Body of pancreas (tissue), 4 donors: ENCODE measurements around the gene PLXNB2. TPM values are rescaled to one million over a fixed set of nuclear protein-coding genes. Genes with fewer than 3 reads are reported as not detected.

Experiments used
- ATAC-seq: fragments of 150-250 bp; one replicate; pipeline ENCODE4 v1.9.1; 2016
- DNase-seq, 4 donors: peaks; one replicate each; pipeline ENCODE4 v3.0.0-alpha.2; 2019
- H3K27ac ChIP-seq, 4 donors: fragments of 200-600 bp; sonication (generic); 1 replicate in 3 of 4; 2 replicates in 1 of 4; pipeline versions ENCODE4 v1.5.1 to v1.6.1; 2016 to 2019; ENCODE audit warnings: mild to moderate bottlenecking in 1 of 4, mixed read lengths in 1 of 4, moderate library complexity in 1 of 4
- H3K27me3 ChIP-seq, 2 donors: fragments of 200-600 bp; sonication (generic); one replicate each; pipeline ENCODE4 v1.6.0; 2016; ENCODE audit warnings: mild to moderate bottlenecking in 1 of 2
- H3K36me3 ChIP-seq, 2 donors: fragments of 200-600 bp; sonication (generic); replicated peaks in 1 of 2; 2 replicates each; pipeline ENCODE4 v1.5.1; 2016; ENCODE audit warnings: low read depth in 2 of 2; ENCODE audit not compliant: insufficient read depth in 1 of 2
- H3K4me1 ChIP-seq: fragments of 200-600 bp; sonication (generic); one replicate; pipeline ENCODE4 v1.6.0; 2016
- H3K4me3 ChIP-seq, 2 donors: fragments of 200-600 bp; sonication (generic); 1 replicate in 1 of 2; 2 replicates in 1 of 2; pipeline ENCODE4 v1.5.1; 2016 to 2019
- H3K9me3 ChIP-seq, 3 donors: fragments of 200-600 bp; sonication (generic); 1 replicate in 2 of 3; 2 replicates in 1 of 3; pipeline ENCODE4 v1.5.1; 2016
- CTCF ChIP-seq, 7 experiments: fragments of 450-650 bp in 4 of 7; fragments of 200-600 bp in 3 of 7; sonication (generic) in 3 of 7; IDR thresholded peaks; one replicate each; pipeline ENCODE4 v1.5.1; 2016 to 2019; ENCODE audit warnings: antibody characterized with exemption in 7 of 7
- POLR2A ChIP-seq, 3 donors: fragments of 450-650 bp; IDR thresholded peaks; one replicate each; pipeline ENCODE4 v1.6.1; 2016; ENCODE audit warnings: antibody characterized with exemption in 3 of 3, mild to moderate bottlenecking in 2 of 3
- WGBS, 2 donors: methylation state at CpG; one replicate each; pipeline ENCODE4 v1.1.5; 2017; 5-methylcytosine and 5-hydroxymethylcytosine counted together
- intact Hi-C: fragments of 100-400 bp; cut with DNase I; formaldehyde crosslinking; loops from one replicate; pipeline ENCODE4 v1.15.1; 2023
- total RNA-seq, 2 donors: library from RNA; depleted of rRNA; stranded (reverse); fragments of >200 nt; gene quantifications; one replicate each; pipeline ENCODE4 v1.1.0, GENCODE V29; 2016

PLXNB2 gene
- total RNA-seq, 2 donors from 2014 or later, result 113 to 140 TPM

DNA sequence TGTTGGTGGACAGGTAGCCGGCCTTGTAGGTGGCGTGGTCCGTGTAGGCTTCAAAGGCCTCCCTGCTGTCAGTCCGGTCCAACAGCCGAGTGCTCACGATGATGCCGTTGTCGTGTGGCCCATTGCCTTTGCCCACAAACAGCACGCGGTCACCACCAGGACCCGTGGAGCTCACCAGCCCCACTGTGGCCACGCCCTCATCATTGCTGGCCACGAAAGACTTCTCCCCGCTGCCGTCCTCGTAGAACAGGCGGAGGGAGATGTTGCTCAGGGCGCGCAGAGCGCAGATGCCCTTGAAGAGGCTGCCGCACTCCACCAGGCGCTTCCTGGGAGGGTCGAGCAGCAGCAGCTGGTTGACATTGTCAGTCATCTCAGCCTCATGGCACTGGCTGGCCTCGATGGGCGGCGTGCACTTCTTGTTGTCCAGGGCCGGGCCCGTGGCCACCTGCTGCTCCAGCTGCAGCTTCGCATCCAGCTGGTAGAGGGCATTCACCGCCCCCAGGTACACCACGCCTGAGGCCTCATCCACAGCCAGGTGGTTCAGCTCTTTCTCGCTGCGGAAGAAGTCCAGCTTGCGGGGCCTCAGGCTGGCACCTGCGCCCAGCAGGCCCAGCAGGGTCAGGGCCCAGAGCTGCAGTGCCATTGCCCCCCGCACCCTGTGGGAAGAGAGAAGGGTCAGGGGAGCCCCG is 17.4 kb downstream of the PLXNB2 start:
- peaks cover 50% of the 10 kb centered on the region for H3K4me1 ChIP-seq
- H3K27ac ChIP-seq, result no peak overlapping the region
- TF ChIP-seq POLR2A (IDR thresholded peaks at IDR 0.05) (no peak), CTCF (IDR thresholded peaks at IDR 0.05) (no peak)
- 87 to 89% methylated on average over 18 to 26 of the region's 37 CpGs for WGBS, 2 donors
- no peak for ATAC-seq
- H3K36me3 ChIP-seq, result peaks cover 11 to 26% of the 10 kb centered on the region in 2 donors
- no peaks in the 10 kb centered on the region for H3K27me3 ChIP-seq
- H3K9me3 ChIP-seq, result no peaks in the 10 kb centered on the region
- intact Hi-C loops, result no loop called here
- DNase-seq, result no peak
- H3K4me3 ChIP-seq, result no peak overlapping the region

DNA sequence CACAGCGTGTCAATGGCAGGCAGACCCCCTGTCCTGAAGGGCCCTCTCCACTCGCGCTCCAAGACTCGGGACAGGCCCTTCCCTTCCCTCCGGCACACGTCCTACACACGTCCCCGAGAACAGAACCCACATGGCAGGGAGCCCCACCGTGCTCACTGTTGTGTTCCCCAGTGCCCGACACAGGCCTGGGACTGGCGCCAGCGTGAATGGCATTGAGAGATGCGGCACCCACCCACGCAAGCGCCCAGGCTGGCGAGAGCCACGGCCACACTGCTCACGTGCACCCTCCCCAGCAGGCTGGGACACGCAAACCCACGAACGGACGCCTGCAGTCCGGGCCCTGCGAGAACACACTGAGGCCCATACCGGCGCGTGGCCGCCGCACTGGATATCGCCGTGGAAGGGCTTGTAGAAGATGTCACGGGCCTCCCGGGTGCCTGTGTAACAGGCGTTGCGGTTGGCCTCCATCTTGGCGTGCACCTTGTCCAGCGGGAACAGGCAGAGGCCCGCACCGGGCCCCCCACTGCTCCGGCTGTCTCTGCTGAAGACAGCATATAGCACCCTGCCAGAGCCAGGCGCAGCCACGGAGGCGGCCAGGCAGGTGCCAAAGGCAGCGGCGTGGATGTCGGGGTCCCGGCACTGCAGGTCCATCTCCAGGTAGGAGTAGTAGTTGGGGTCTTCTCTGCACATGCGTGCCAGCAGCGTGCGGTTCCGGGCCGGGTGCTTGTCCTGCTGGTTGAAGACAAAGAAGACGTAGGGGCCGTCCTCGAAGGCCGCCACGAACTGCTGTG is 18.1 kb downstream of the PLXNB2 start:
- ATAC-seq, result no peak
- peaks cover 11 to 26% of the 10 kb centered on the region in 2 donors for H3K36me3 ChIP-seq
- WGBS, 2 donors, result 84 to 92% methylated on average over 5 to 57 of the region's 57 CpGs
- intact Hi-C loops, result no loop called here
- TF ChIP-seq POLR2A (IDR thresholded peaks at IDR 0.05), result no peak
- peak overlapping the region in 1 of 4 donors; percentile 20 for H3K27ac ChIP-seq
- H3K4me1 ChIP-seq, result peaks cover 44% of the 10 kb centered on the region
- H3K27me3 ChIP-seq, result no peaks in the 10 kb centered on the region
- no peak overlapping the region for H3K4me3 ChIP-seq
- no peak for DNase-seq
- H3K9me3 ChIP-seq, result no peaks in the 10 kb centered on the region

GRCh38 chr22:50287731-50288130 is 19.7 kb downstream of the PLXNB2 start:
- no peak overlapping the region for H3K4me3 ChIP-seq
- intact Hi-C loops, result no loop called here
- WGBS, 2 donors, result 95% methylated on average over 31 of the region's 31 CpGs; no CpG with 5 or more reads in 1 of the 2 donors
- no peak overlapping the region for H3K27ac ChIP-seq
- no peak for TF ChIP-seq CTCF (IDR thresholded peaks at IDR 0.05)
- no peak for TF ChIP-seq POLR2A (IDR thresholded peaks at IDR 0.05)
- no peaks in the 10 kb centered on the region for H3K27me3 ChIP-seq
- peaks cover 11 to 26% of the 10 kb centered on the region in 2 donors for H3K36me3 ChIP-seq
- ATAC-seq, result no peak
- peaks cover 35% of the 10 kb centered on the region for H3K4me1 ChIP-seq
- no peaks in the 10 kb centered on the region for H3K9me3 ChIP-seq
- no peak for DNase-seq

GRCh38 chr22:50286701-50287318 is 20.6 kb downstream of the PLXNB2 start:
- Histone ChIP-seq H3K9me3 (no peaks in the 10 kb centered on the region), H3K27me3 (no peaks in the 10 kb centered on the region), H3K4me1 (peaks cover 34% of the 10 kb centered on the region), H3K36me3 (peaks cover 14 to 26% of the 10 kb centered on the region in 2 donors), H3K4me3 (no peak overlapping the region), H3K27ac (peak overlapping the region in 2 of 4 donors; percentile 2 to 39)
- WGBS, 2 donors, result 92% methylated on average over 37 of the region's 40 CpGs; no CpG with 5 or more reads in 1 of the 2 donors
- TF ChIP-seq POLR2A (IDR thresholded peaks at IDR 0.05) (no peak), CTCF (IDR thresholded peaks at IDR 0.05) (no peak)
- DNase-seq (no peak), ATAC-seq (no peak)
- intact Hi-C loops, result no loop called here

DNA sequence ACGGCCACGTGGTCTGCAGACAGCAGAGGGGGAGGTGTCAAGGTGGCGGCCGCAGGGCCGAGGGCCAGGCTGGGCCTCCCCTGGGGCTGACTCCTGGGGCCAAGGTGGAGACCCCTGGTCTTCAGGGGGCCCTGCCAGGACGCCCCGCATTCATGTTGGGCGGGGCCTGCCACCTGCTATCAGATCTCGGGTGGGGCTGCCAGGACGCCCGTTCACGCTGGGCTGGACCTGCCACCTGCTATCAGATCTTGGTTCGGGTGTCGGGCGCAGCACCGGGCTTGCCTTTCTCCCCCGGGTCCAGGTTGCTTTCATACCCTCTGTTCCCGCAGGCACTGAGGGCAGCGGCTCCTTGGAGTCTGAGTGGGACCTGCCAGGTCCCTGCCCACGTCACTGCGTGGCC is 21.2 kb downstream of the PLXNB2 start:
- no peaks in the 10 kb centered on the region for H3K9me3 ChIP-seq
- H3K4me1 ChIP-seq, result peaks cover 37% of the 10 kb centered on the region
- no peak overlapping the region for H3K4me3 ChIP-seq
- H3K27ac ChIP-seq, result peak overlapping the region in 2 of 4 donors; percentile 2 to 39
- peaks cover 17 to 28% of the 10 kb centered on the region in 2 donors for H3K36me3 ChIP-seq
- WGBS, 2 donors, result 80 to 86% methylated on average over 7 to 21 of the region's 21 CpGs
- no peak for ATAC-seq
- intact Hi-C loops, result no loop called here
- TF ChIP-seq CTCF (IDR thresholded peaks at IDR 0.05) (no peak), POLR2A (IDR thresholded peaks at IDR 0.05) (no peak)
- no peak for DNase-seq
- no peaks in the 10 kb centered on the region for H3K27me3 ChIP-seq
